Measurements from ENCODE around the gene PRR12.
"Not testable (repeated sequence)": the region's sequence is repeated elsewhere in the genome, so short reads cannot be mapped to it uniquely, and the experiment has no call there.

Gene PRR12

GRCh38 chr19:49616945-49617344, 26.0 kb downstream of the PRR12 start:
- DNase-seq (ENCODE audit: low spot score): no peak

- not testable (repeated sequence) for DNase-seq (ENCODE audit: low spot score)
Observed at GRCh38 chr19:49617860-49618259, 26.9 kb downstream of the PRR12 start.

- DNase-seq (ENCODE audit: low spot score): no peak
Observed at GRCh38 chr19:49624967-49625910, 34.3 kb downstream of the PRR12 start.

GRCh38 chr19:49626226-49626625, 35.2 kb downstream of the PRR12 start:
- no peak for DNase-seq (ENCODE audit: low spot score)

- DNase-seq (ENCODE audit: low spot score): no peak
Observed at GRCh38 chr19:49629659-49630058, 38.7 kb downstream of the PRR12 start.

- DNase-seq (ENCODE audit: low spot score): no peak
Observed at GRCh38 chr19:49631014-49631588, 40.1 kb downstream of the PRR12 start.

GRCh38 chr19:49631610-49632192, 40.7 kb downstream of the PRR12 start:
- DNase-seq (ENCODE audit: low spot score): no peak

GRCh38 chr19:49632576-49632975, 41.6 kb downstream of the PRR12 start:
- DNase-seq (ENCODE audit: low spot score): no peak

- not testable (repeated sequence) for DNase-seq (ENCODE audit: low spot score)
Observed at GRCh38 chr19:49633273-49633672, 42.3 kb downstream of the PRR12 start.

GRCh38 chr19:49635530-49636232, 44.7 kb downstream of the PRR12 start:
- no peak for DNase-seq (ENCODE audit: low spot score)

GRCh38 chr19:49636233-49636932, 45.4 kb downstream of the PRR12 start:
- DNase-seq (ENCODE audit: low spot score): no peak

GRCh38 chr19:49637821-49638738, 47.1 kb downstream of the PRR12 start:
- DNase-seq (ENCODE audit: low spot score): no peak

GRCh38 chr19:49639401-49640112, 48.6 kb downstream of the PRR12 start:
- DNase-seq (ENCODE audit: low spot score): no peak

- DNase-seq (ENCODE audit: low spot score): peak; percentile 100
Observed at GRCh38 chr19:49640113-49640898, 49.3 kb downstream of the PRR12 start, which contains the start of gene RRAS. TSS of gene RRAS (minus strand) at chr19:49640143. CDS start at chr19:49640098, 45 bp downstream.

GRCh38 chr19:49641688-49642491, 50.9 kb downstream of the PRR12 start, which contains the start of gene SCAF1:
TSS of gene SCAF1 (plus strand) at chr19:49642209. CDS start at chr19:49645027, 2,818 bp downstream.
- DNase-seq (ENCODE audit: low spot score): peak; percentile 99

GRCh38 chr19:49642492-49643035, 51.6 kb downstream of the PRR12 start:
- peak; percentile 64 for DNase-seq (ENCODE audit: low spot score)

GRCh38 chr19:49643466-49643865, 52.5 kb downstream of the PRR12 start:
- DNase-seq (ENCODE audit: low spot score): no peak

GRCh38 chr19:49645592-49645991, 54.6 kb downstream of the PRR12 start:
- DNase-seq (ENCODE audit: low spot score): no peak
